Cardiac atrium fibroblast (primary cell): ENCODE measurements around the gene ACR. TPM values are rescaled to one million over a fixed set of nuclear protein-coding genes. Genes with fewer than 3 reads are reported as not detected.

Source experiments
- total RNA-seq: library from RNA; depleted of rRNA; stranded (reverse); fragments of >200 nt; gene quantifications from 2 replicates; pipeline ENCODE4 v1.2.3, GENCODE V29; 2015

The ACR gene
- total RNA-seq = not detected in 2 replicates

DNA sequence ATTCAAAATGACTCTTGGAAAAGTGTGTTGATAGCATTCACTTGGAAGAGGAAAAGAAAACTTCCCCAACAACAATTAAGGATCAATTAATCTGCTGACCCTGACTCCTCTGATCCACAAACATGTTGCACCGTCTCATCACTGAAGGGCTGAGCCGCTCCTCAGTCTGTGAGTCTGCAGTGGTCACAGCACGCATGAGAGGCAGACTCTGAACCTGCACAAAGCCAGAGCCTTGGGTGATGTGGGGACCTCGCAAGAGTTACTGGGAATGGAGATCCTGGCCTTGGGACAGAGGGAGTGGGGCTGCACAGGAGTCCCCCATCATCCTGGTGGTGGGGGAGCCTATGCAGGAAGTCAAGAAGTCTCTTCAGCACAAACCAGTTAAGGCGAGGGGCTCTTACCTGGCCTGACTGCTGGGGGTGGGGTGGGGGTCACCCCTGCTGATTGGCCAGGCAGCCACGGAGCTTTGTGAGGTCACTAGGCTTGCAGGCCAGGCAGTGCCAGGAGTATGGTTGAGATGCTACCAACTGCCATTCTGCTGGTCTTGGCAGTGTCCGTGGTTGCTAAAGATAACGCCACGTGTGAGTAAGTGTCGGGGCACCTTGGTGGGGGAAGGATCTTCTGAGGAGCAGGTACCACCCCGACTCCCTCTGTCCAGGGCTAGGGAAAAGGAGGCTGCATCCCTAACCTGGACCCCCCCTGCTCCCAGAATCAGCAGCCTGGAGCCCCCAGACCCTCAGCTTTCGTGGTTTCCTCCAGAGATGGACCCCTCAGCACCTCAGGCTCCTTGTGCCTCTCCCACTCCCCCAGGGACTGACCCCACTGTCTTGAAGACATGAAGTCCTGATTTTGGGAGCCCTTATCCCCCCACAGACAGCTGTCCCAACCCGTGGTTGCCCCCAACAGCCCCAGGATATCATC, at the start of gene ACR:
Gene ACR (plus strand): TSS at position 477 of the 921 bp plus-strand sequence. CDS start 32 bp downstream, at position 509.

DNA sequence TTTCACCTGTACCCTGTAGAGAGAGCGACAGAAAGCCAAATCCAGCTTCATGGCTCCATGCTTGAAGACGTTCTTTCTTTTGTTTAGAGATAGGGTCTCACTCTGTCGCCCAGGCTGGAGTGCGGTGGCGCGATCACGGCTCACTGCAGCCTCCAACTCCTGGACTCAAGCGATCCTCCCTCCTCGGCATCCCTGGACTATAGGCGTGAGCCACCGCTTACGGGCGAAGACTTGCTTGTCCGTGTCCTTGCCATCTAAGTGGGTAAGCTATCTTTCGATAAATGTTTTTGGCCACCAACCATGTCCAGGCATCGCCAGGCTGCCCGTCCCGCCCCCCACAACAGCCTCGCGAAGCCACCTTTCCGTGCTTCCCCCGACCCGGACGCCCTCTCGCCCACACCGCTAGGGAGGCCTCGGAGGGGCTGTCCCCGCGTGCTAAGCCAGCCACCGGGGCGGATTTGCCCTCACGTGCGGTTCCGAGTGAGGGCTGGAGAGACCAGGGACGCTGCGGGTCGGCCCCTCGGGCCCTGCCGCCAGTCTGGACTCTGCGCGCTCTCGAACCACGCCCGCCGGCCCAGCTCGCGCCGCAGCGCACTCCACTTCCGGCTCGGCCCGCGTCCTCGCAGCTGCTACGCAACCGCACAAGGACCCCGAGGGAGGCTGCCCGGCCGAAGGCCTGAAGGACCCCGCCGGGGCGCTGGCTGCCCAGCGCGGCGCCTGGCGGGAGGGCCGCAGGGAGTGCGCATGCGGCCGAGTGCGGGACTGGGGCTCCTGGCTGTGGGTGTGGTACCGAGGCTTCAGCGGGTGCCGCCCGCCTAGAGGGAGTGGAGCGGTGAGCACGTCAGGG, 45.3 kb downstream of the ACR start, which contains the start of gene RABL2B:
Gene RABL2B (minus strand): TSS at position 604 of the 847 bp plus-strand sequence. CDS start 1,342 bp downstream, outside the sequence.

Other genes with a start within 250 kb of the ACR start
- gene LMF2, start 230.5 kb upstream of the ACR start, total RNA-seq = 92.3 and 98.9 TPM in 2 replicates
- 20.0 and 24.9 TPM in 2 replicates for gene NCAPH2, start 230.0 kb upstream of the ACR start, total RNA-seq
- gene SCO2, start 212.6 kb upstream of the ACR start, total RNA-seq = 0.81 and 1.6 TPM in 2 replicates
- gene TYMP, start 208.2 kb upstream of the ACR start, total RNA-seq = 48.4 and 51.1 TPM in 2 replicates
- gene KLHDC7B, start 192.3 kb upstream of the ACR start, total RNA-seq = not detected in 2 replicates
- not detected in 2 replicates for gene SYCE3, start 175.3 kb upstream of the ACR start, total RNA-seq
- gene CPT1B, start 159.8 kb upstream of the ACR start, total RNA-seq = 1.8 TPM in 1 of 2 replicates, not detected in the other
- 19.1 and 22.9 TPM in 2 replicates for gene CHKB, start 155.4 kb upstream of the ACR start, total RNA-seq
- gene MAPK8IP2, start 137.4 kb upstream of the ACR start, total RNA-seq = 1.3 and 2.0 TPM in 2 replicates
- 73.8 and 77.8 TPM in 2 replicates for gene ARSA, start 110.1 kb upstream of the ACR start, total RNA-seq
- gene SHANK3, start 65.4 kb upstream of the ACR start, total RNA-seq = 1.4 and 2.4 TPM in 2 replicates
- 6.3 and 7.1 TPM in 2 replicates for gene RABL2B, start 45.4 kb downstream of the ACR start, total RNA-seq